WTC11 (cell line): ENCODE data around the gene TLE3. TPM values are rescaled to one million over a fixed set of nuclear protein-coding genes. Genes with fewer than 3 reads are reported as not detected.

Experiments used
- ATAC-seq: fragments of 200-7000 bp; cut with Tn5 transposase; 2 replicates; pipeline ENCODE4 v1.10.0; 2021; ENCODE audit warnings: mild to moderate bottlenecking, moderate library complexity
- CTCF ChIA-PET: fragments of 300-600 bp; sonication (Branson Sonifier 250); formaldehyde crosslinking; loops from one replicate; lab custom pipeline; 2021; ENCODE audit warnings: antibody characterized with exemption; lab: Charles Lee
- POLR2A ChIA-PET: fragments of 350-600 bp; sonication (Branson Sonifier 250); formaldehyde crosslinking; loops from one replicate; lab custom pipeline; 2021; ENCODE audit warnings: antibody characterized with exemption; lab: Charles Lee
- DNase-seq: peaks from one replicate; pipeline ENCODE4 v3.0.0; 2021; ENCODE audit warnings: low spot score
- H3K27ac Mint-ChIP-seq: 2 replicates; pipeline ENCODE4 v1.8.0; 2021; ENCODE audit warnings: mixed read lengths
- H3K27me3 Mint-ChIP-seq: 2 replicates; pipeline ENCODE4 v1.8.0; 2021; ENCODE audit warnings: low read depth, mild to moderate bottlenecking, moderate library complexity, mixed read lengths
- H3K36me3 Mint-ChIP-seq: 2 replicates; pipeline ENCODE4 v1.8.0; 2021; ENCODE audit warnings: mixed read lengths
- H3K4me1 Mint-ChIP-seq: 2 replicates; pipeline ENCODE4 v1.8.0; 2022; ENCODE audit warnings: mixed read lengths
- H3K4me3 Mint-ChIP-seq: 2 replicates; pipeline ENCODE4 v1.8.0; 2021; ENCODE audit warnings: mild to moderate bottlenecking, moderate library complexity, mixed read lengths
- H3K9me3 Mint-ChIP-seq: 2 replicates; pipeline ENCODE4 v1.8.0; 2021; ENCODE audit warnings: mixed read lengths
- ATF1 ChIP-seq: sonication (generic); formaldehyde crosslinking; IDR thresholded peaks from 2 replicates; pipeline ENCODE4 v1.8.1; 2023; ENCODE audit warnings: mild to moderate bottlenecking, moderate library complexity, missing genetic modification reagents
- HMGA2 ChIP-seq: fragments of 250-450 bp; sonication (Bioruptor Pico); IDR thresholded peaks from 2 replicates; pipeline ENCODE4 v1.4.0; 2021; ENCODE audit warnings: mild to moderate bottlenecking, moderate library complexity
- KAT7 ChIP-seq: sonication (generic); formaldehyde crosslinking; IDR thresholded peaks from 2 replicates; pipeline ENCODE4 v1.8.1; 2023; ENCODE audit warnings: missing genetic modification reagents, mild to moderate bottlenecking, borderline replicate concordance
- TCF7 ChIP-seq: sonication (generic); formaldehyde crosslinking; IDR thresholded peaks from 2 replicates; pipeline ENCODE4 v1.8.0; 2022; ENCODE audit warnings: mild to moderate bottlenecking, low read depth, missing genetic modification reagents, moderate library complexity
- ZBTB21 ChIP-seq: sonication (generic); formaldehyde crosslinking; IDR thresholded peaks from 2 replicates; pipeline ENCODE4 v1.8.1; 2023; ENCODE audit warnings: mild to moderate bottlenecking, missing genetic modification reagents, borderline replicate concordance
- ZNF121 ChIP-seq: sonication (generic); formaldehyde crosslinking; IDR thresholded peaks from 2 replicates; pipeline ENCODE4 v1.8.0; 2023; ENCODE audit warnings: missing genetic modification reagents
- ZNF416 ChIP-seq: fragments of 250-450 bp; sonication (Bioruptor Pico); IDR thresholded peaks from 2 replicates; pipeline ENCODE4 v1.9.0; 2021; ENCODE audit warnings: mild to moderate bottlenecking, inconsistent platforms
- ZNF671 ChIP-seq: fragments of 250-450 bp; sonication (Bioruptor Pico); IDR thresholded peaks from 2 replicates; pipeline ENCODE4 v1.8.0; 2021; ENCODE audit warnings: mild to moderate bottlenecking
- total RNA-seq: library from RNA; stranded (reverse); gene quantifications from 3 replicates; pipeline ENCODE4 v1.2.3, GENCODE V29; 2021
- TF ChIP-seq, protein P1 (sequence below): sonication (generic); formaldehyde crosslinking; IDR thresholded peaks from 2 replicates; pipeline ENCODE4 v1.8.0; 2023; ENCODE audit warnings: mild to moderate bottlenecking, missing genetic modification reagents
- TF ChIP-seq, protein P2 (sequence below): sonication (generic); formaldehyde crosslinking; IDR thresholded peaks from 2 replicates; pipeline ENCODE4 v1.8.1; 2022; ENCODE audit warnings: mild to moderate bottlenecking, missing genetic modification reagents, moderate library complexity, borderline replicate concordance
- TF ChIP-seq, protein P3 (sequence below): sonication (generic); formaldehyde crosslinking; IDR thresholded peaks from 2 replicates; pipeline ENCODE4 v1.8.1; 2022; ENCODE audit warnings: mild to moderate bottlenecking, moderate library complexity, missing genetic modification reagents
- TF ChIP-seq, protein P4 (sequence below): sonication (generic); formaldehyde crosslinking; IDR thresholded peaks from 2 replicates; pipeline ENCODE4 v1.8.0; 2022; ENCODE audit warnings: mild to moderate bottlenecking, missing genetic modification reagents
- TF ChIP-seq, protein P5 (sequence below): sonication (generic); formaldehyde crosslinking; IDR thresholded peaks from 2 replicates; pipeline ENCODE4 v1.8.1; 2023; ENCODE audit warnings: mild to moderate bottlenecking, moderate library complexity, missing genetic modification reagents
- TF ChIP-seq, protein P6 (sequence below): sonication (generic); formaldehyde crosslinking; IDR thresholded peaks from 2 replicates; pipeline ENCODE4 v1.8.1; 2022; ENCODE audit warnings: missing genetic modification reagents, borderline replicate concordance

TLE3 gene
- total RNA-seq, 1 experiment from 2014 or later: 78.7 TPM

DNA sequence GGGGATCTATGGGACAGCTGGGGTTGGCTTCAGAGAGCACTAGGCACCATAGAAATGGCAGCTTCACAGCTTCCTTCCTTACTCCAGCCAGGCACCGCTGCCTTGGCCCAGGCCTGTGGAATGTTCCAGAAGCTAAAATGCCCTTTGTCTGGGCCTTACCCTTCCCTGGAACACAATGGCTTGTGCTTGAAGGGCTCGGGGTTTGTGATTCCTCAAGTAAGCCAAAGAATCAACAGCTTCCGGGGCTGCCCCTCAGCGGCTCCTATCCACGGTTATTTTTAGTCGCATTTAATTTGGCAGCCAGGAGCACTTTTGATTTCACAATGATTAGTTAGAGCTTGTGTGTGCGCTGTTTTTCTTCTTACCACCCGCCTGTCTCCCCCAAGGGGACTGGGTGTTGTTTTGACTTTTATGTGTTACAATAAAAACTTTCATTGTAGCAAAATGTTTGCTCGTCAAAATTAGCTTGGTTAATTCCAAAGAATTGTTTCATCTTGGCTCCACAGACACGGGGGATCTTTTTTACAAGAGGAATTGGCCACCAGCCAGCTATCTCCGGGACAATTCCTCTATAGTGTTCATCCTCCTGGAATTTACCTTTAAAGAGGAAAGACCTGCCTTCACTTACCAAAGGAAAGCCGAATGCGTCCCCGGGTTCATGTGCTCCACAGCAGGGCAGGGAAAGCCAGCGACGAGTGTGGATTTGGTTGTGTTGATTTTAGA, 73.8 kb downstream of the TLE3 start:
- no peak for DNase-seq
- Mint-ChIP-seq H3K4me3 (no peak overlapping the region), H3K27ac (no peak overlapping the region), H3K27me3 (peaks cover 5% of the 10 kb centered on the region; the same call in 1 of the 2 replicates), H3K9me3 (peaks cover 16% of the 10 kb centered on the region), H3K36me3 (peaks cover 13% of the 10 kb centered on the region), H3K4me1 (peaks cover 25% of the 10 kb centered on the region)
- TF ChIP-seq, protein P1, sequence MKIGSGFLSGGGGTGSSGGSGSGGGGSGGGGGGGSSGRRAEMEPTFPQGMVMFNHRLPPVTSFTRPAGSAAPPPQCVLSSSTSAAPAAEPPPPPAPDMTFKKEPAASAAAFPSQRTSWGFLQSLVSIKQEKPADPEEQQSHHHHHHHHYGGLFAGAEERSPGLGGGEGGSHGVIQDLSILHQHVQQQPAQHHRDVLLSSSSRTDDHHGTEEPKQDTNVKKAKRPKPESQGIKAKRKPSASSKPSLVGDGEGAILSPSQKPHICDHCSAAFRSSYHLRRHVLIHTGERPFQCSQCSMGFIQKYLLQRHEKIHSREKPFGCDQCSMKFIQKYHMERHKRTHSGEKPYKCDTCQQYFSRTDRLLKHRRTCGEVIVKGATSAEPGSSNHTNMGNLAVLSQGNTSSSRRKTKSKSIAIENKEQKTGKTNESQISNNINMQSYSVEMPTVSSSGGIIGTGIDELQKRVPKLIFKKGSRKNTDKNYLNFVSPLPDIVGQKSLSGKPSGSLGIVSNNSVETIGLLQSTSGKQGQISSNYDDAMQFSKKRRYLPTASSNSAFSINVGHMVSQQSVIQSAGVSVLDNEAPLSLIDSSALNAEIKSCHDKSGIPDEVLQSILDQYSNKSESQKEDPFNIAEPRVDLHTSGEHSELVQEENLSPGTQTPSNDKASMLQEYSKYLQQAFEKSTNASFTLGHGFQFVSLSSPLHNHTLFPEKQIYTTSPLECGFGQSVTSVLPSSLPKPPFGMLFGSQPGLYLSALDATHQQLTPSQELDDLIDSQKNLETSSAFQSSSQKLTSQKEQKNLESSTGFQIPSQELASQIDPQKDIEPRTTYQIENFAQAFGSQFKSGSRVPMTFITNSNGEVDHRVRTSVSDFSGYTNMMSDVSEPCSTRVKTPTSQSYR (CRISPR knock-in tag): no peak
- TF ChIP-seq ZNF671 (CRISPR knock-in tag): no peak
- TF ChIP-seq, protein P2, sequence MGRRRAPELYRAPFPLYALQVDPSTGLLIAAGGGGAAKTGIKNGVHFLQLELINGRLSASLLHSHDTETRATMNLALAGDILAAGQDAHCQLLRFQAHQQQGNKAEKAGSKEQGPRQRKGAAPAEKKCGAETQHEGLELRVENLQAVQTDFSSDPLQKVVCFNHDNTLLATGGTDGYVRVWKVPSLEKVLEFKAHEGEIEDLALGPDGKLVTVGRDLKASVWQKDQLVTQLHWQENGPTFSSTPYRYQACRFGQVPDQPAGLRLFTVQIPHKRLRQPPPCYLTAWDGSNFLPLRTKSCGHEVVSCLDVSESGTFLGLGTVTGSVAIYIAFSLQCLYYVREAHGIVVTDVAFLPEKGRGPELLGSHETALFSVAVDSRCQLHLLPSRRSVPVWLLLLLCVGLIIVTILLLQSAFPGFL: no peak
- TF ChIP-seq KAT7: no peak
- TF ChIP-seq, protein P3, sequence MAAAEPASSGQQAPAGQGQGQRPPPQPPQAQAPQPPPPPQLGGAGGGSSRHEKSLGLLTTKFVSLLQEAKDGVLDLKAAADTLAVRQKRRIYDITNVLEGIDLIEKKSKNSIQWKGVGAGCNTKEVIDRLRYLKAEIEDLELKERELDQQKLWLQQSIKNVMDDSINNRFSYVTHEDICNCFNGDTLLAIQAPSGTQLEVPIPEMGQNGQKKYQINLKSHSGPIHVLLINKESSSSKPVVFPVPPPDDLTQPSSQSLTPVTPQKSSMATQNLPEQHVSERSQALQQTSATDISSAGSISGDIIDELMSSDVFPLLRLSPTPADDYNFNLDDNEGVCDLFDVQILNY: no peak
- TF ChIP-seq, protein P4, sequence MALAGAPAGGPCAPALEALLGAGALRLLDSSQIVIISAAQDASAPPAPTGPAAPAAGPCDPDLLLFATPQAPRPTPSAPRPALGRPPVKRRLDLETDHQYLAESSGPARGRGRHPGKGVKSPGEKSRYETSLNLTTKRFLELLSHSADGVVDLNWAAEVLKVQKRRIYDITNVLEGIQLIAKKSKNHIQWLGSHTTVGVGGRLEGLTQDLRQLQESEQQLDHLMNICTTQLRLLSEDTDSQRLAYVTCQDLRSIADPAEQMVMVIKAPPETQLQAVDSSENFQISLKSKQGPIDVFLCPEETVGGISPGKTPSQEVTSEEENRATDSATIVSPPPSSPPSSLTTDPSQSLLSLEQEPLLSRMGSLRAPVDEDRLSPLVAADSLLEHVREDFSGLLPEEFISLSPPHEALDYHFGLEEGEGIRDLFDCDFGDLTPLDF: no peak
- CTCF ChIA-PET: interaction anchor here (0.9 to 1.2 kb wide), 2 partner anchors 9 to 73 kb away, joined by 3 to 4 read pairs; partner anchors contain the start of gene TLE3
- POLR2A ChIA-PET: interaction anchor here (0.6 kb wide), 1 partner anchor 164 kb away, joined by 3 read pairs; no protein-coding TSS in a partner anchor
- ATAC-seq: no peak; the same call in 1 of the 2 replicates

DNA sequence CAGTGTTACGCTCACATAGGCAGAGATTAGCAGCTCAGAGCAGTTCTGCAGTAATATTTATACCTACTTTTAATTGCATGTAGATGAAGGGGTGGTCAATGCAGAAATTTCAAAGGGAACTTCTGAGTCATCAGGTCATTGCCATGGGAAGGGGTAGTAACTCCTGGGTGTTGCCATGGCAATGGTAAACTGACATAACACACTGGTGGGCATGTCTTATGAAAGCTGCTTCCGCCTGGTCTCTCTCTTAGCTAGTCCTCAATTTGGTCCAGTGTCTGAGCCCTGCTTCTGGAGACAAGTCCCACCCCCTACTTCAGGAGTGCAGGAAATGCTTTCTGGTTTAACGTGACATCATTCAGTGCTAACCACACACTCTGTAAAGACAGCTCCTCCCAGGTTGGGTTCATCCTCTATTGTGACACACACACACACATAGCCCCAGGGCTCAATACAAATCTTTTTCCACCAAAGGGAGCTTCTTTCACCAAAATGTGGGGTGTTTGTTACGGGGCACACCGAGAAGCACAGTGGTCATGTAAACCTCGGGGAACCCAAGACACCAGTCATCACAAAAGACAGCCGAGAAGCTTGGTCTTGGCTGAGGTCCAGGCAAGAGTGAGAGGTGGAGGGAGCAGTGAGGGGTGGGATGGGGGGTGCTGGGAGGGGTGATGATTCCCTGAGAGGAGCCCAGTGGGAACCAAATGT, 74.5 kb downstream of the TLE3 start:
- Mint-ChIP-seq H3K4me3 (no peak overlapping the region), H3K4me1 (peaks cover 25% of the 10 kb centered on the region), H3K27ac (no peak overlapping the region), H3K36me3 (peaks cover 13% of the 10 kb centered on the region), H3K27me3 (peaks cover 5% of the 10 kb centered on the region; the same call in 1 of the 2 replicates), H3K9me3 (peaks cover 16% of the 10 kb centered on the region)
- POLR2A ChIA-PET: no interaction called here
- no peak for TF ChIP-seq ZNF121 (CRISPR knock-in tag)
- TF ChIP-seq HMGA2 (CRISPR knock-in tag): no peak
- TF ChIP-seq ZNF671 (CRISPR knock-in tag): no peak
- TF ChIP-seq ZNF416: no peak
- TF ChIP-seq, protein P5, sequence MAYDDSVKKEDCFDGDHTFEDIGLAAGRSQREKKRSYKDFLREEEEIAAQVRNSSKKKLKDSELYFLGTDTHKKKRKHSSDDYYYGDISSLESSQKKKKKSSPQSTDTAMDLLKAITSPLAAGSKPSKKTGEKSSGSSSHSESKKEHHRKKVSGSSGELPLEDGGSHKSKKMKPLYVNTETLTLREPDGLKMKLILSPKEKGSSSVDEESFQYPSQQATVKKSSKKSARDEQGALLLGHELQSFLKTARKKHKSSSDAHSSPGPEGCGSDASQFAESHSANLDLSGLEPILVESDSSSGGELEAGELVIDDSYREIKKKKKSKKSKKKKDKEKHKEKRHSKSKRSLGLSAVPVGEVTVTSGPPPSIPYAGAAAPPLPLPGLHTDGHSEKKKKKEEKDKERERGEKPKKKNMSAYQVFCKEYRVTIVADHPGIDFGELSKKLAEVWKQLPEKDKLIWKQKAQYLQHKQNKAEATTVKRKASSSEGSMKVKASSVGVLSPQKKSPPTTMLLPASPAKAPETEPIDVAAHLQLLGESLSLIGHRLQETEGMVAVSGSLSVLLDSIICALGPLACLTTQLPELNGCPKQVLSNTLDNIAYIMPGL (CRISPR knock-in tag): no peak
- no peak for TF ChIP-seq ATF1 (CRISPR knock-in tag)
- TF ChIP-seq ZBTB21 (CRISPR knock-in tag): no peak
- no peak for TF ChIP-seq TCF7 (CRISPR knock-in tag)
- TF ChIP-seq, protein P6, sequence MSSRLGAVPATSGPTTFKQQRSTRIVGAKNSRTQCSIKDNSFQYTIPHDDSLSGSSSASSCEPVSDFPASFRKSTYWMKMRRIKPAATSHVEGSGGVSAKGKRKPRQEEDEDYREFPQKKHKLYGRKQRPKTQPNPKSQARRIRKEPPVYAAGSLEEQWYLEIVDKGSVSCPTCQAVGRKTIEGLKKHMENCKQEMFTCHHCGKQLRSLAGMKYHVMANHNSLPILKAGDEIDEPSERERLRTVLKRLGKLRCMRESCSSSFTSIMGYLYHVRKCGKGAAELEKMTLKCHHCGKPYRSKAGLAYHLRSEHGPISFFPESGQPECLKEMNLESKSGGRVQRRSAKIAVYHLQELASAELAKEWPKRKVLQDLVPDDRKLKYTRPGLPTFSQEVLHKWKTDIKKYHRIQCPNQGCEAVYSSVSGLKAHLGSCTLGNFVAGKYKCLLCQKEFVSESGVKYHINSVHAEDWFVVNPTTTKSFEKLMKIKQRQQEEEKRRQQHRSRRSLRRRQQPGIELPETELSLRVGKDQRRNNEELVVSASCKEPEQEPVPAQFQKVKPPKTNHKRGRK (CRISPR knock-in tag): no peak
- no peak for DNase-seq
- ATAC-seq: no peak
- CTCF ChIA-PET: interaction anchor here (0.9 kb wide), 1 partner anchor 74 kb away, joined by 3 read pairs; the partner anchor contains the start of gene TLE3
